CD14-positive monocyte (primary cell): ENCODE measurements around the gene GPD2. TPM values are rescaled to one million over a fixed set of nuclear protein-coding genes. Genes with fewer than 3 reads are reported as not detected.

ENCODE experiments used
- DNase-seq, 3 donors: peaks; one replicate each; pipeline ENCODE4 v3.0.0-alpha.2; 2011 to 2022
- H2AFZ ChIP-seq: 2 replicates; pipeline ENCODE4 v1.6.0; 2012; ENCODE audit warnings: mild to moderate bottlenecking, low read depth, low read length, inconsistent platforms; ENCODE audit not compliant: insufficient read depth, poor library complexity, severe bottlenecking
- H3K27ac ChIP-seq, 2 donors: 1 replicate in 1 of 2; 2 replicates in 1 of 2; pipeline ENCODE4 v1.5.1; 2012 to 2013; ENCODE audit warnings: low read length in 2 of 2, control low read depth in 1 of 2, inconsistent platforms in 1 of 2, low read depth in 1 of 2, mild to moderate bottlenecking in 1 of 2
- H3K27me3 ChIP-seq, 2 donors: one replicate each; pipeline versions ENCODE4 v1.6.0 to v1.6.1; 2011 to 2013; ENCODE audit warnings: low read length in 2 of 2; ENCODE audit not compliant: control insufficient read depth in 2 of 2, insufficient read depth in 2 of 2
- H3K36me3 ChIP-seq, 2 donors: replicated peaks in 1 of 2; 1 replicate in 1 of 2; 2 replicates in 1 of 2; pipeline versions ENCODE4 v1.5.1 to v1.6.1; 2012 to 2013; ENCODE audit warnings: low read length in 2 of 2, control low read depth in 1 of 2, inconsistent platforms in 1 of 2, mild to moderate bottlenecking in 1 of 2; ENCODE audit not compliant: insufficient read depth in 2 of 2, control insufficient read depth in 1 of 2
- H3K4me1 ChIP-seq, 2 donors: 1 replicate in 1 of 2; 2 replicates in 1 of 2; pipeline versions ENCODE4 v1.5.1 to v1.6.1; 2012 to 2013; ENCODE audit warnings: low read length in 2 of 2, control low read depth in 1 of 2, inconsistent platforms in 1 of 2, mild to moderate bottlenecking in 1 of 2, moderate library complexity in 1 of 2; ENCODE audit not compliant: insufficient read depth in 2 of 2, control insufficient read depth in 1 of 2
- H3K4me2 ChIP-seq: replicated peaks from 2 replicates; pipeline ENCODE3; 2012; ENCODE audit warnings: low read length, moderate library complexity, mild to moderate bottlenecking; ENCODE audit not compliant: poor library complexity, severe bottlenecking; ENCODE audit errors: extremely low read depth
- H3K4me3 ChIP-seq, 3 experiments: fragments of 200-600 bp in 1 of 3; sonication (generic) in 1 of 3; replicated peaks in 1 of 3; 1 replicate in 2 of 3; 2 replicates in 1 of 3; pipeline ENCODE4 v1.5.1; 2011 to 2013; ENCODE audit warnings: low read length in 3 of 3, mild to moderate bottlenecking in 3 of 3, control low read depth in 2 of 3, low read depth in 2 of 3, inconsistent platforms in 1 of 3, moderate library complexity in 1 of 3
- H3K79me2 ChIP-seq: 2 replicates; pipeline ENCODE4 v1.6.0; 2012; ENCODE audit warnings: mild to moderate bottlenecking, control low read depth, inconsistent platforms, low read length, moderate library complexity; ENCODE audit not compliant: insufficient read depth
- H3K9ac ChIP-seq: 2 replicates; pipeline ENCODE4 v1.6.0; 2017; ENCODE audit warnings: low read length, mild to moderate bottlenecking; ENCODE audit not compliant: insufficient read depth, poor library complexity, severe bottlenecking
- H3K9me3 ChIP-seq, 2 donors: replicated peaks in 1 of 2; 1 replicate in 1 of 2; 2 replicates in 1 of 2; pipeline versions ENCODE4 v1.5.1 to v1.6.1; 2012 to 2013; ENCODE audit warnings: low read length in 2 of 2, control low read depth in 1 of 2; ENCODE audit not compliant: control insufficient read depth in 1 of 2, insufficient read depth in 1 of 2
- H4K20me1 ChIP-seq: 2 replicates; pipeline ENCODE4 v1.6.0; 2012; ENCODE audit warnings: mild to moderate bottlenecking, low read length, control low read depth, moderate library complexity; ENCODE audit not compliant: insufficient read depth
- H3K27ac Mint-ChIP-seq, 7 donors: one replicate each; pipeline ENCODE4 v1.8.0; 2020; ENCODE audit warnings: mild to moderate bottlenecking in 7 of 7, mixed read lengths in 7 of 7, moderate library complexity in 6 of 7, inconsistent platforms in 2 of 7
- H3K27me3 Mint-ChIP-seq, 3 donors: one replicate each; pipeline ENCODE4 v1.8.0; 2021 to 2022; ENCODE audit warnings: low read depth in 3 of 3, mild to moderate bottlenecking in 3 of 3, mixed read lengths in 3 of 3, moderate library complexity in 3 of 3, inconsistent platforms in 1 of 3
- H3K36me3 Mint-ChIP-seq, 2 donors: one replicate each; pipeline ENCODE4 v1.8.0; 2020; ENCODE audit warnings: mixed read lengths in 2 of 2, inconsistent platforms in 1 of 2, mild to moderate bottlenecking in 1 of 2
- H3K4me1 Mint-ChIP-seq: one replicate; pipeline ENCODE4 v1.8.0; 2020; ENCODE audit warnings: mild to moderate bottlenecking, mixed read lengths
- H3K4me3 Mint-ChIP-seq, 2 donors: one replicate each; pipeline ENCODE4 v1.8.0; 2020; ENCODE audit warnings: mild to moderate bottlenecking in 2 of 2, mixed read lengths in 2 of 2, moderate library complexity in 1 of 2
- H3K9me3 Mint-ChIP-seq, 7 donors: one replicate each; pipeline ENCODE4 v1.8.0; 2020 to 2022; ENCODE audit warnings: mixed read lengths in 7 of 7, mild to moderate bottlenecking in 6 of 7, moderate library complexity in 6 of 7, inconsistent platforms in 2 of 7
- WGBS: methylation state at CpG from one replicate; pipeline ENCODE4 v1.1.5; 2013; ENCODE audit warnings: missing lambda C conversion rate; ENCODE audit not compliant: insufficient coverage; 5-methylcytosine and 5-hydroxymethylcytosine counted together
- intact Hi-C, 2 donors: fragments of 100-400 bp; cut with micrococcal nuclease; formaldehyde crosslinking; loops; one replicate each; pipeline versions ENCODE4 v1.15.0 to v1.15.1; 2023
- polyA plus RNA-seq, 3 donors: library from polyadenylated mRNA; depleted of rRNA in 1 of 3; unstranded in 2 of 3; stranded (reverse) in 1 of 3; fragments of 300-500 nt in 2 of 3; fragments of >200 nt in 1 of 3; fragmentation: Illumina TruSeq in 2 of 3; gene quantifications; 1 replicate in 2 of 3; 2 replicates in 1 of 3; pipeline ENCODE4 v1.2.3, GENCODE V29; 2012 to 2021
- TF ChIP-seq, protein P1 (sequence below): fragments of 200-600 bp; IDR thresholded peaks from one replicate; pipeline ENCODE4 v1.8.0; 2022; ENCODE audit warnings: antibody characterized with exemption, mild to moderate bottlenecking

The GPD2 gene
- polyA plus RNA-seq, 3 donors = 13.4 to 17.1 (median 14.5) TPM

DNA sequence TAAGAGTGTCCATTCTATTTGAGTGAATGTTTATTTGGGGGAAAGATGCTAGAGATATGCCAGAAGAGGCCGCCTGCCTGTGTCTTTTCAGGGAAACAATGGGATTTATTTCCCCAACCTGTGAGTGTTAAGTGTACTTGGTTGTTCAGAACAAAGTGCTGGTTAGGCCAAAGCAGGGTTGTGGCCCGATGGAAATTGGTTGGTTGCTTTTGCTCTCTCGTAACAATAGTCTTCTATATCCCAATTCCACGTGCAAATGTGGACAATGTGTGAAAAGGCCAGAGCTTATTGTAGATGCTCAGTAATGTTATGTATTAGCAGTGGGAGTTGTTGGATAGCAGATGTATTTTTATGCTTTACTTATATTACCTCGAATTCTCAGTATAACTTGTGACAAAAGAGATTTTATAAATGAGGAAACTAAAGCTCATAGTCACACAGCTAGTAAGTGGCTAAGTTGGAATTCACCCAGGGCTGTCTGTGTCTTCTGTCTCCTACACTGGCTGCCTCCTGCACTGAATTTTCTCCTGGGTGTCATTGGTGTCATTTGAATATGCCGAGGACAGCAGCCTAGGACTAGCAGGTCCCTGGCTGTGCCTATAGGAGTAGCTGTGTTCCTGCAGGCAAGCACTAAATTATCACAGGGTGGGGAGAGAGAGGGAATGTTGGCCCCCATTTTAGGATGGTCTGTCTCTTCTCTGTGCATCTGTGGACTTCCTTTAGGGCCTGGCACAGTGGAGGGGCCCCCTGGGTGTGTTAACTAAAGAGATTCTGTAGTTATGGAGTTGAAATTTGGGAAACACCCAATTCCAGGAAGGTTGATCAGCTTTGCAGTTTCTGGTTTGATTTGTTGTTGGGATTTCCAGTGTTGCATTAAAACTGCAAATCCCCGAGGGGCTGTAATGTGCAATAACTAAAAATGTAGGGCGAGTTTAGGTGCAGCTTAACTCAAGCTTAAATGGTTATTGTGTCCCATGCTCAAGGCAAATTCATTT lies 21.6 kb downstream of the GPD2 start:
- Histone ChIP-seq H3K9ac (no peak overlapping the region), H3K4me2 (no peak overlapping the region), H3K4me3 (no peak overlapping the region), H3K4me1 (peaks cover 3 to 35% of the 10 kb centered on the region in 2 donors), H3K79me2 (peaks cover 100% of the 10 kb centered on the region), H4K20me1 (peaks cover 80% of the 10 kb centered on the region), H3K27ac (peak overlapping the region; percentile 36 to 52), H3K9me3 (no peaks in the 10 kb centered on the region), H3K36me3 (no peaks in the 10 kb centered on the region), H2AFZ (no peak overlapping the region), H3K27me3 (no peaks in the 10 kb centered on the region)
- TF ChIP-seq, protein P1, sequence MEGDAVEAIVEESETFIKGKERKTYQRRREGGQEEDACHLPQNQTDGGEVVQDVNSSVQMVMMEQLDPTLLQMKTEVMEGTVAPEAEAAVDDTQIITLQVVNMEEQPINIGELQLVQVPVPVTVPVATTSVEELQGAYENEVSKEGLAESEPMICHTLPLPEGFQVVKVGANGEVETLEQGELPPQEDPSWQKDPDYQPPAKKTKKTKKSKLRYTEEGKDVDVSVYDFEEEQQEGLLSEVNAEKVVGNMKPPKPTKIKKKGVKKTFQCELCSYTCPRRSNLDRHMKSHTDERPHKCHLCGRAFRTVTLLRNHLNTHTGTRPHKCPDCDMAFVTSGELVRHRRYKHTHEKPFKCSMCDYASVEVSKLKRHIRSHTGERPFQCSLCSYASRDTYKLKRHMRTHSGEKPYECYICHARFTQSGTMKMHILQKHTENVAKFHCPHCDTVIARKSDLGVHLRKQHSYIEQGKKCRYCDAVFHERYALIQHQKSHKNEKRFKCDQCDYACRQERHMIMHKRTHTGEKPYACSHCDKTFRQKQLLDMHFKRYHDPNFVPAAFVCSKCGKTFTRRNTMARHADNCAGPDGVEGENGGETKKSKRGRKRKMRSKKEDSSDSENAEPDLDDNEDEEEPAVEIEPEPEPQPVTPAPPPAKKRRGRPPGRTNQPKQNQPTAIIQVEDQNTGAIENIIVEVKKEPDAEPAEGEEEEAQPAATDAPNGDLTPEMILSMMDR = no peak
- peak overlapping the region in 6 of 7 donors; percentile 40 to 90 (median 71) for H3K27ac Mint-ChIP-seq
- H3K4me3 Mint-ChIP-seq = no peak overlapping the region
- H3K4me1 Mint-ChIP-seq = peaks cover 64% of the 10 kb centered on the region
- no peaks in the 10 kb centered on the region for H3K27me3 Mint-ChIP-seq
- H3K9me3 Mint-ChIP-seq = peaks cover 0 to 2% (median 0%) of the 10 kb centered on the region in 7 donors
- DNase-seq = peak in 1 of 3 donors; percentile 72
- 93% methylated on average over 4 of the region's 8 CpGs for WGBS
- peaks cover 6 to 20% of the 10 kb centered on the region in 2 donors for H3K36me3 Mint-ChIP-seq
- intact Hi-C loops = no loop called here

DNA sequence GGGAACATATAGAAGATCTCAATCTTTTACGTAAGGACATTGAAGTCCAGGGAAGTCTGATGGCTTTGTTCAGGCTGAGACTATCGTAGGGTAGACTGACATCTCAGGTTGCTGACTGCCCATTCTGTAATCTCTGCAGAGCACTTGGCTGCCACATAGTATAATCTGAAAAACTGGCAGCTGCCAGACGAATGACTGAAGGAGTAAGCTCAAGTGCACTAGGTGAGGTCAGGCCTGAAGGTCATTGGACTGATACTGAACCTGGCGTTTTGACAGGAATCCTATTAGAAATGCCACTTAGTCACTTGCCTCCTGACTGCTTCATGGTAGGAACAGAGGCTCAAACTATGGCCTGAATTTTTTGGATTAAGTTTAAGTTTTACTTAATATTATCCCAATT lies 23.5 kb downstream of the GPD2 start:
- 86% methylated on average over 4 of the region's 4 CpGs for WGBS
- intact Hi-C loops = loop anchor here in 1 of 2 donors (10.0 kb wide), 1 partner anchor 125 kb away; the partner anchor contains the start of gene NR4A2
- peak overlapping the region in 2 of 7 donors; percentile 67 to 73 for H3K27ac Mint-ChIP-seq

More for the DNA sequence above, 23.5 kb downstream of the GPD2 start:
- Histone ChIP-seq H3K4me2 (no peak overlapping the region), H3K9ac (no peak overlapping the region), H3K27me3 (no peaks in the 10 kb centered on the region), H2AFZ (no peak overlapping the region), H3K27ac (no peak overlapping the region), H4K20me1 (peaks cover 61% of the 10 kb centered on the region), H3K79me2 (peaks cover 91% of the 10 kb centered on the region), H3K9me3 (no peaks in the 10 kb centered on the region), H3K4me1 (peaks cover 22 to 37% of the 10 kb centered on the region in 2 donors), H3K36me3 (no peaks in the 10 kb centered on the region), H3K4me3 (no peak overlapping the region)
- no peaks in the 10 kb centered on the region for H3K27me3 Mint-ChIP-seq
- DNase-seq = no peak
- H3K4me3 Mint-ChIP-seq = no peak overlapping the region
- TF ChIP-seq, protein P1 = no peak
- H3K36me3 Mint-ChIP-seq = peaks cover 6 to 20% of the 10 kb centered on the region in 2 donors
- peaks cover 0 to 2% (median 0%) of the 10 kb centered on the region in 7 donors for H3K9me3 Mint-ChIP-seq
- peaks cover 60% of the 10 kb centered on the region for H3K4me1 Mint-ChIP-seq
